Neuronal stem cell (in vitro differentiated cells): ENCODE data around the gene ZRSR2.

Source experiments
- DNase-seq: peaks from one replicate; pipeline ENCODE4 v3.0.0-alpha.2; 2013; ENCODE audit warnings: low spot score
- H2AFZ ChIP-seq: one replicate; pipeline ENCODE4 v1.6.1; 2013; ENCODE audit warnings: mild to moderate bottlenecking, low read length, inconsistent platforms
- H2AK5ac ChIP-seq: 2 replicates; pipeline ENCODE4 v1.6.1; 2013; ENCODE audit warnings: low read depth, mild to moderate bottlenecking, inconsistent platforms, low read length, moderate library complexity, mixed read lengths
- H2BK120ac ChIP-seq: 2 replicates; pipeline ENCODE4 v1.6.1; 2013; ENCODE audit warnings: low read depth, mild to moderate bottlenecking, inconsistent platforms, low read length, moderate library complexity, mixed read lengths
- H2BK12ac ChIP-seq: one replicate; pipeline ENCODE4 v1.6.1; 2013; ENCODE audit warnings: low read length, inconsistent platforms
- H2BK15ac ChIP-seq: 2 replicates; pipeline ENCODE4 v1.6.1; 2013; ENCODE audit warnings: mild to moderate bottlenecking, low read length, inconsistent platforms, mixed read lengths
- H2BK5ac ChIP-seq: one replicate; pipeline ENCODE4 v1.6.1; 2013; ENCODE audit warnings: inconsistent platforms, mild to moderate bottlenecking, low read length, moderate library complexity
- H3K14ac ChIP-seq: one replicate; pipeline ENCODE4 v1.6.1; 2013; ENCODE audit warnings: low read length, inconsistent platforms
- H3K18ac ChIP-seq: 2 replicates; pipeline ENCODE4 v1.6.1; 2013; ENCODE audit warnings: low read length, inconsistent platforms
- H3K23ac ChIP-seq: 2 replicates; pipeline ENCODE4 v1.6.1; 2013; ENCODE audit warnings: low read depth, mild to moderate bottlenecking, mixed read lengths, low read length, inconsistent platforms; ENCODE audit not compliant: poor library complexity
- H3K27ac ChIP-seq: replicated peaks from 3 replicates; pipeline ENCODE4 v1.5.1; 2013; ENCODE audit warnings: low read length, inconsistent platforms
- H3K27me3 ChIP-seq, 3 experiments: 2 replicates each; pipeline ENCODE4 v1.6.1; 2013; ENCODE audit warnings: low read length in 3 of 3, mild to moderate bottlenecking in 2 of 3, inconsistent platforms in 1 of 3, low read depth in 1 of 3, mixed read lengths in 1 of 3, moderate library complexity in 1 of 3; ENCODE audit not compliant: control insufficient read depth in 3 of 3, insufficient read depth in 3 of 3
- H3K36me3 ChIP-seq, 2 donors: replicated peaks in 1 of 2; 2 replicates each; pipeline ENCODE4 v1.6.1; 2013; ENCODE audit warnings: low read length in 2 of 2; ENCODE audit not compliant: control insufficient read depth in 2 of 2, insufficient read depth in 2 of 2
- H3K4ac ChIP-seq: 2 replicates; pipeline ENCODE4 v1.6.1; 2013; ENCODE audit warnings: inconsistent platforms, mild to moderate bottlenecking, low read length, moderate library complexity
- H3K4me1 ChIP-seq, 2 donors: 1 replicate in 1 of 2; 2 replicates in 1 of 2; pipeline ENCODE4 v1.6.1; 2013; ENCODE audit warnings: low read length in 2 of 2, low read depth in 1 of 2; ENCODE audit not compliant: control insufficient read depth in 2 of 2, insufficient read depth in 1 of 2
- H3K4me2 ChIP-seq: one replicate; pipeline ENCODE4 v1.6.1; 2013; ENCODE audit warnings: mild to moderate bottlenecking, low read length, inconsistent platforms; ENCODE audit not compliant: insufficient read depth, poor library complexity, severe bottlenecking
- H3K4me3 ChIP-seq, 2 donors: 2 replicates each; pipeline ENCODE4 v1.5.1; 2013; ENCODE audit warnings: low read length in 2 of 2, mild to moderate bottlenecking in 2 of 2, inconsistent platforms in 1 of 2, moderate library complexity in 1 of 2
- H3K79me1 ChIP-seq: one replicate; pipeline ENCODE4 v1.6.1; 2013; ENCODE audit warnings: low read depth, mild to moderate bottlenecking, inconsistent platforms, low read length, moderate library complexity
- H3K9ac ChIP-seq: one replicate; pipeline ENCODE4 v1.6.1; 2013; ENCODE audit warnings: mild to moderate bottlenecking, low read depth, low read length, inconsistent platforms; ENCODE audit not compliant: poor library complexity
- H3K9me3 ChIP-seq, 2 donors: replicated peaks in 1 of 2; 2 replicates each; pipeline versions ENCODE3 to v1.6.1; 2013; ENCODE audit warnings: low read length in 2 of 2, mild to moderate bottlenecking in 2 of 2, inconsistent platforms in 1 of 2, low read depth in 1 of 2, mixed read lengths in 1 of 2, moderate library complexity in 1 of 2; ENCODE audit not compliant: control insufficient read depth in 2 of 2, insufficient read depth in 1 of 2
- H4K8ac ChIP-seq: one replicate; pipeline ENCODE4 v1.6.1; 2013; ENCODE audit warnings: low read depth, mild to moderate bottlenecking, inconsistent platforms, low read length, moderate library complexity
- H4K91ac ChIP-seq: one replicate; pipeline ENCODE4 v1.6.1; 2013; ENCODE audit warnings: low read length, low read depth, mild to moderate bottlenecking, inconsistent platforms; ENCODE audit not compliant: poor library complexity
- WGBS, 2 donors: extraction: QIAGEN DNeasy Blood & Tissue Kit; methylation state at CpG; one replicate each; pipeline ENCODE4 v1.1.7; 2013; ENCODE audit warnings: missing lambda C conversion rate in 2 of 2, mixed read lengths in 1 of 2; ENCODE audit not compliant: insufficient read length in 2 of 2, insufficient replicate concordance in 1 of 2; ENCODE audit errors: extremely low coverage in 2 of 2; 5-methylcytosine and 5-hydroxymethylcytosine counted together

The ZRSR2 gene

GRCh38 chrX:15834053-15834452 is 43.8 kb downstream of the ZRSR2 start:
- no peak overlapping the region for H2BK12ac ChIP-seq
- H3K27ac ChIP-seq = no peak overlapping the region
- H3K79me1 ChIP-seq = no peaks in the 10 kb centered on the region
- DNase-seq = no peak
- no peak overlapping the region for H2AFZ ChIP-seq
- H4K91ac ChIP-seq = no peak overlapping the region
- no peak overlapping the region for H4K8ac ChIP-seq
- H3K4me2 ChIP-seq = no peak overlapping the region
- WGBS, 2 donors = no CpG with 5 or more reads among the region's 3 CpGs
- H3K18ac ChIP-seq = no peak overlapping the region
- H2BK120ac ChIP-seq = no peak overlapping the region
- H3K4ac ChIP-seq = no peak overlapping the region
- H3K4me1 ChIP-seq = no peaks in the 10 kb centered on the region
- H2BK15ac ChIP-seq = no peak overlapping the region
- no peak overlapping the region for H3K23ac ChIP-seq
- H2BK5ac ChIP-seq = no peak overlapping the region
- H3K27me3 ChIP-seq = no peaks in the 10 kb centered on the region
- peaks cover 0 to 76% of the 10 kb centered on the region in 2 donors for H3K36me3 ChIP-seq
- H2AK5ac ChIP-seq = no peak overlapping the region
- H3K9me3 ChIP-seq = peaks cover 0 to 6% of the 10 kb centered on the region in 2 donors
- no peak overlapping the region for H3K9ac ChIP-seq
- H3K14ac ChIP-seq = no peak overlapping the region
- H3K4me3 ChIP-seq = no peak overlapping the region

GRCh38 chrX:15834827-15835595 is 44.7 kb downstream of the ZRSR2 start:
- no peak overlapping the region for H2BK12ac ChIP-seq
- H3K4me3 ChIP-seq = no peak overlapping the region
- H3K14ac ChIP-seq = no peak overlapping the region
- no peaks in the 10 kb centered on the region for H3K27me3 ChIP-seq
- H3K27ac ChIP-seq = no peak overlapping the region
- peaks cover 0 to 76% of the 10 kb centered on the region in 2 donors for H3K36me3 ChIP-seq
- no peak overlapping the region for H3K23ac ChIP-seq
- peaks cover 0 to 6% of the 10 kb centered on the region in 2 donors for H3K9me3 ChIP-seq
- H3K9ac ChIP-seq = no peak overlapping the region
- H4K91ac ChIP-seq = no peak overlapping the region
- H3K79me1 ChIP-seq = no peaks in the 10 kb centered on the region
- no peak overlapping the region for H2BK120ac ChIP-seq
- H2AFZ ChIP-seq = no peak overlapping the region
- no CpG with 5 or more reads among the region's 5 CpGs for WGBS, 2 donors
- H4K8ac ChIP-seq = no peak overlapping the region
- H2AK5ac ChIP-seq = no peak overlapping the region
- no peak for DNase-seq
- H3K4ac ChIP-seq = no peak overlapping the region
- H2BK15ac ChIP-seq = no peak overlapping the region
- H3K4me2 ChIP-seq = no peak overlapping the region
- H3K18ac ChIP-seq = no peak overlapping the region
- no peaks in the 10 kb centered on the region for H3K4me1 ChIP-seq
- no peak overlapping the region for H2BK5ac ChIP-seq

GRCh38 chrX:15838017-15838416 is 47.7 kb downstream of the ZRSR2 start:
- H2BK15ac ChIP-seq = no peak overlapping the region
- no peak overlapping the region for H3K23ac ChIP-seq
- peaks cover 0 to 96% of the 10 kb centered on the region in 2 donors for H3K36me3 ChIP-seq
- H3K14ac ChIP-seq = no peak overlapping the region
- no peak overlapping the region for H2AFZ ChIP-seq
- no peaks in the 10 kb centered on the region for H3K4me1 ChIP-seq
- H3K4ac ChIP-seq = no peak overlapping the region
- H3K4me2 ChIP-seq = no peak overlapping the region
- no peak overlapping the region for H3K4me3 ChIP-seq
- H2BK5ac ChIP-seq = no peak overlapping the region
- no peak overlapping the region for H2BK120ac ChIP-seq
- H2AK5ac ChIP-seq = no peak overlapping the region
- H2BK12ac ChIP-seq = no peak overlapping the region
- H3K27ac ChIP-seq = no peak overlapping the region
- no peak overlapping the region for H3K18ac ChIP-seq
- no peaks in the 10 kb centered on the region for H3K79me1 ChIP-seq
- no peak overlapping the region for H4K91ac ChIP-seq
- H3K27me3 ChIP-seq = no peaks in the 10 kb centered on the region
- WGBS, 2 donors = no CpG with 5 or more reads among the region's 3 CpGs
- H3K9ac ChIP-seq = no peak overlapping the region
- H3K9me3 ChIP-seq = peaks cover 0 to 12% of the 10 kb centered on the region in 2 donors
- DNase-seq = no peak
- H4K8ac ChIP-seq = no peak overlapping the region

DNA sequence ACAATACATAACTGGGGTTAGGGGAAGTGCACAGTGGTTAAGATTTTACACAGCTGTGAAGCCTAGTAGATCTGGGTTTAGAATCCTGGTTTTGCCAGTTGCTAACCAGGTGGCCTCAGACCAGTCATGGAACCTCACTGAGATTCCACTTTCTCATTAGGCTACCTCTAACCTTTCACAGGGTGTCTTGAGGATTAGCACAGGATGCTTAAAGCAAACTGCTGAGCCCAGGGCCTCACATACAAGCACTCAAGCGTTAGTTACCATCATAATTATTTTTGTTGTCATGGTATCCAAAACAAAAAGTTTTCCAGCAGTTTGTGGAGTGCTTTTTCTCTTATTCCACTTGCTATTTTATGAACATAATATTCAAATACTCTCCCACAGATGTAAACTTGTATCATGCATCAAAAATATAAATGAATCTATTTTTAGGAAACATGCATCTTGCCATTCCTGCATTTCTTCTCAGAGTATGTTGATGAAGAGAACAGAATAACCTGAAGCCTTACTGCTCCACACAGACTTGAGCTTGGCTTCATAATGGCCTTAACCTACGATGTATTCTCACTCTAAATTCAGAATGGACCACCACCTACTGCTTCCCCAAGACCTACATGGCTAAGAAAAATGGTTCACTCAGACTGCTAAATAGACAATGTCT is 51.7 kb downstream of the ZRSR2 start:
- Histone ChIP-seq H4K91ac (no peak overlapping the region), H2BK5ac (no peak overlapping the region), H3K4me1 (no peaks in the 10 kb centered on the region), H3K27me3 (no peaks in the 10 kb centered on the region), H3K27ac (no peak overlapping the region), H3K4me3 (no peak overlapping the region), H4K8ac (no peak overlapping the region), H2AFZ (no peak overlapping the region), H3K18ac (no peak overlapping the region), H2BK15ac (no peak overlapping the region), H3K4ac (no peak overlapping the region), H3K23ac (no peak overlapping the region), H3K9me3 (peaks cover 0 to 12% of the 10 kb centered on the region in 2 donors), H3K14ac (no peak overlapping the region), H3K79me1 (no peaks in the 10 kb centered on the region), H3K4me2 (no peak overlapping the region), H2BK12ac (no peak overlapping the region), H3K36me3 (peaks cover 2 to 100% of the 10 kb centered on the region in 2 donors), H2AK5ac (no peak overlapping the region), H3K9ac (no peak overlapping the region), H2BK120ac (no peak overlapping the region)
- no CpG with 5 or more reads among the region's 2 CpGs for WGBS, 2 donors
- no peak for DNase-seq
